ENCODE results near the gene ADAMTS3.

The ADAMTS3 gene

GRCh38 chr4:72348701-72349100 is 220.3 kb downstream of the ADAMTS3 start:
- Histone ChIP-seq H3K23ac (ENCODE audit: low read depth, low read length, poor library complexity) (no peak overlapping the region), H3K27ac (replicated peaks; ENCODE audit: low read length) (no peak overlapping the region), H2BK120ac (ENCODE audit: low read depth, low read length) (no peak overlapping the region), H3K4me2 (ENCODE audit: insufficient read depth, low read length, poor library complexity, severe bottlenecking) (no peak overlapping the region), H3K27me3 (ENCODE audit: control insufficient read depth in 3 of 3, insufficient read depth in 3 of 3, low read depth in 1 of 3, low read length in 3 of 3) (no peaks in the 10 kb centered on the region), H2BK5ac (ENCODE audit: low read length) (no peak overlapping the region), H3K18ac (ENCODE audit: low read length) (no peak overlapping the region), H2BK12ac (ENCODE audit: low read length) (no peak overlapping the region), H4K8ac (ENCODE audit: low read depth, low read length) (no peak overlapping the region), H3K14ac (ENCODE audit: low read length) (no peak overlapping the region), H4K91ac (ENCODE audit: low read depth, low read length, poor library complexity) (no peak overlapping the region), H3K79me1 (ENCODE audit: low read depth, low read length) (no peaks in the 10 kb centered on the region), H2AK5ac (ENCODE audit: low read depth, low read length) (no peak overlapping the region), H2BK15ac (ENCODE audit: low read length) (no peak overlapping the region), H3K4me1 (ENCODE audit: control insufficient read depth in 2 of 2, insufficient read depth in 1 of 2, low read depth in 1 of 2, low read length in 2 of 2) (no peaks in the 10 kb centered on the region), H2AFZ (ENCODE audit: low read length) (no peak overlapping the region), H3K36me3 (replicated peaks in 1 of 2; ENCODE audit: control insufficient read depth in 2 of 2, insufficient read depth in 2 of 2, low read length in 2 of 2) (no peaks in the 10 kb centered on the region), H3K4me3 (ENCODE audit: low read length in 2 of 2) (no peak overlapping the region), H3K9me3 (replicated peaks in 1 of 2; ENCODE audit: control insufficient read depth in 2 of 2, insufficient read depth in 1 of 2, low read depth in 1 of 2, low read length in 2 of 2) (no peaks in the 10 kb centered on the region), H3K9ac (ENCODE audit: low read depth, low read length, poor library complexity) (no peak overlapping the region), H3K4ac (ENCODE audit: low read length) (no peak overlapping the region)
- DNase-seq (ENCODE audit: low spot score) = no peak

GRCh38 chr4:72344418-72344817 is 224.6 kb downstream of the ADAMTS3 start:
- Histone ChIP-seq H3K36me3 (replicated peaks in 1 of 2; ENCODE audit: control insufficient read depth in 2 of 2, insufficient read depth in 2 of 2, low read length in 2 of 2) (no peaks in the 10 kb centered on the region), H3K14ac (ENCODE audit: low read length) (no peak overlapping the region), H3K4me2 (ENCODE audit: insufficient read depth, low read length, poor library complexity, severe bottlenecking) (no peak overlapping the region), H4K8ac (ENCODE audit: low read depth, low read length) (no peak overlapping the region), H3K4ac (ENCODE audit: low read length) (no peak overlapping the region), H4K91ac (ENCODE audit: low read depth, low read length, poor library complexity) (no peak overlapping the region), H2BK15ac (ENCODE audit: low read length) (no peak overlapping the region), H3K4me3 (ENCODE audit: low read length in 2 of 2) (no peak overlapping the region), H2BK5ac (ENCODE audit: low read length) (no peak overlapping the region), H3K27me3 (ENCODE audit: control insufficient read depth in 3 of 3, insufficient read depth in 3 of 3, low read depth in 1 of 3, low read length in 3 of 3) (no peaks in the 10 kb centered on the region), H3K27ac (replicated peaks; ENCODE audit: low read length) (no peak overlapping the region), H2BK12ac (ENCODE audit: low read length) (no peak overlapping the region), H2BK120ac (ENCODE audit: low read depth, low read length) (no peak overlapping the region), H3K18ac (ENCODE audit: low read length) (no peak overlapping the region), H2AK5ac (ENCODE audit: low read depth, low read length) (no peak overlapping the region), H3K4me1 (ENCODE audit: control insufficient read depth in 2 of 2, insufficient read depth in 1 of 2, low read depth in 1 of 2, low read length in 2 of 2) (peaks cover 0 to 2% of the 10 kb centered on the region in 2 donors), H3K23ac (ENCODE audit: low read depth, low read length, poor library complexity) (no peak overlapping the region), H3K79me1 (ENCODE audit: low read depth, low read length) (no peaks in the 10 kb centered on the region), H2AFZ (ENCODE audit: low read length) (no peak overlapping the region), H3K9ac (ENCODE audit: low read depth, low read length, poor library complexity) (no peak overlapping the region), H3K9me3 (replicated peaks in 1 of 2; ENCODE audit: control insufficient read depth in 2 of 2, insufficient read depth in 1 of 2, low read depth in 1 of 2, low read length in 2 of 2) (no peaks in the 10 kb centered on the region)
- no peak for DNase-seq (ENCODE audit: low spot score)

- no peak overlapping the region for H3K9ac ChIP-seq (ENCODE audit: low read depth, low read length, poor library complexity)
- no peak overlapping the region for H3K4me2 ChIP-seq (ENCODE audit: insufficient read depth, low read length, poor library complexity, severe bottlenecking)
- no peak overlapping the region for H3K14ac ChIP-seq (ENCODE audit: low read length)
- no peak overlapping the region for H4K8ac ChIP-seq (ENCODE audit: low read depth, low read length)
- H2AFZ ChIP-seq (ENCODE audit: low read length) = no peak overlapping the region
- no peak overlapping the region for H3K4me3 ChIP-seq (ENCODE audit: low read length in 2 of 2)
- no CpG with 5 or more reads among the region's 2 CpGs for WGBS, 2 donors (ENCODE audit: extremely low coverage in 2 of 2, insufficient read length in 2 of 2, insufficient replicate concordance in 1 of 2)
- no peak overlapping the region for H3K23ac ChIP-seq (ENCODE audit: low read depth, low read length, poor library complexity)
- no peak overlapping the region for H2BK12ac ChIP-seq (ENCODE audit: low read length)
- no peak overlapping the region for H3K18ac ChIP-seq (ENCODE audit: low read length)
- no peak overlapping the region for H3K27ac ChIP-seq (replicated peaks; ENCODE audit: low read length)
- H2AK5ac ChIP-seq (ENCODE audit: low read depth, low read length) = no peak overlapping the region
- no peak overlapping the region for H4K91ac ChIP-seq (ENCODE audit: low read depth, low read length, poor library complexity)
- DNase-seq (ENCODE audit: low spot score) = no peak
- H3K4me1 ChIP-seq (ENCODE audit: control insufficient read depth in 2 of 2, insufficient read depth in 1 of 2, low read depth in 1 of 2, low read length in 2 of 2) = peaks cover 0 to 3% of the 10 kb centered on the region in 2 donors
- no peaks in the 10 kb centered on the region for H3K79me1 ChIP-seq (ENCODE audit: low read depth, low read length)
- H3K27me3 ChIP-seq (ENCODE audit: control insufficient read depth in 3 of 3, insufficient read depth in 3 of 3, low read depth in 1 of 3, low read length in 3 of 3) = no peaks in the 10 kb centered on the region
- no peaks in the 10 kb centered on the region for H3K36me3 ChIP-seq (replicated peaks in 1 of 2; ENCODE audit: control insufficient read depth in 2 of 2, insufficient read depth in 2 of 2, low read length in 2 of 2)
- H3K9me3 ChIP-seq (replicated peaks in 1 of 2; ENCODE audit: control insufficient read depth in 2 of 2, insufficient read depth in 1 of 2, low read depth in 1 of 2, low read length in 2 of 2) = no peaks in the 10 kb centered on the region
- no peak overlapping the region for H2BK120ac ChIP-seq (ENCODE audit: low read depth, low read length)
- H2BK5ac ChIP-seq (ENCODE audit: low read length) = no peak overlapping the region
- H2BK15ac ChIP-seq (ENCODE audit: low read length) = no peak overlapping the region
- no peak overlapping the region for H3K4ac ChIP-seq (ENCODE audit: low read length)
Measured at GRCh38 chr4:72341432-72341820, 227.6 kb downstream of the ADAMTS3 start.

GRCh38 chr4:72340803-72341431 is 228.1 kb downstream of the ADAMTS3 start:
- Histone ChIP-seq H3K36me3 (replicated peaks in 1 of 2; ENCODE audit: control insufficient read depth in 2 of 2, insufficient read depth in 2 of 2, low read length in 2 of 2) (no peaks in the 10 kb centered on the region), H2AK5ac (ENCODE audit: low read depth, low read length) (no peak overlapping the region), H3K27me3 (ENCODE audit: control insufficient read depth in 3 of 3, insufficient read depth in 3 of 3, low read depth in 1 of 3, low read length in 3 of 3) (no peaks in the 10 kb centered on the region), H3K4me1 (ENCODE audit: control insufficient read depth in 2 of 2, insufficient read depth in 1 of 2, low read depth in 1 of 2, low read length in 2 of 2) (peaks cover 0 to 3% of the 10 kb centered on the region in 2 donors), H3K4ac (ENCODE audit: low read length) (no peak overlapping the region), H3K14ac (ENCODE audit: low read length) (no peak overlapping the region), H3K9ac (ENCODE audit: low read depth, low read length, poor library complexity) (no peak overlapping the region), H3K4me3 (ENCODE audit: low read length in 2 of 2) (no peak overlapping the region), H3K18ac (ENCODE audit: low read length) (no peak overlapping the region), H3K23ac (ENCODE audit: low read depth, low read length, poor library complexity) (no peak overlapping the region), H3K9me3 (replicated peaks in 1 of 2; ENCODE audit: control insufficient read depth in 2 of 2, insufficient read depth in 1 of 2, low read depth in 1 of 2, low read length in 2 of 2) (no peaks in the 10 kb centered on the region), H4K91ac (ENCODE audit: low read depth, low read length, poor library complexity) (no peak overlapping the region), H2BK15ac (ENCODE audit: low read length) (no peak overlapping the region), H2BK12ac (ENCODE audit: low read length) (no peak overlapping the region), H4K8ac (ENCODE audit: low read depth, low read length) (no peak overlapping the region), H2BK5ac (ENCODE audit: low read length) (no peak overlapping the region), H3K79me1 (ENCODE audit: low read depth, low read length) (no peaks in the 10 kb centered on the region), H3K27ac (replicated peaks; ENCODE audit: low read length) (no peak overlapping the region), H2BK120ac (ENCODE audit: low read depth, low read length) (no peak overlapping the region), H3K4me2 (ENCODE audit: insufficient read depth, low read length, poor library complexity, severe bottlenecking) (no peak overlapping the region), H2AFZ (ENCODE audit: low read length) (no peak overlapping the region)
- WGBS, 2 donors (ENCODE audit: extremely low coverage in 2 of 2, insufficient read length in 2 of 2, insufficient replicate concordance in 1 of 2) = no CpG with 5 or more reads among the region's 1 CpG
- no peak for DNase-seq (ENCODE audit: low spot score)
